Epithelial cell of proximal tubule (primary cell): ENCODE data around the gene NUP93. TPM values are rescaled to one million over a fixed set of nuclear protein-coding genes. Genes with fewer than 3 reads are reported as not detected.
A peak's percentile ranks its signal among the peaks of the same experiment; 100 is the strongest.

Experiments used
- DNase-seq: peaks from one replicate; pipeline ENCODE4 v3.0.0-alpha.2; 2011; ENCODE audit warnings: low read depth
- H3K4me3 ChIP-seq: 2 replicates; pipeline ENCODE4 v1.5.1; 2011; ENCODE audit warnings: low read depth, mild to moderate bottlenecking, low read length
- CTCF ChIP-seq: conservative IDR thresholded peaks from 2 replicates; pipeline ENCODE4 v1.5.1; 2012; ENCODE audit warnings: low read depth, mild to moderate bottlenecking, low read length
- total RNA-seq: library from RNA; depleted of rRNA; stranded (reverse); fragments of >200 nt; gene quantifications from 2 replicates; pipeline ENCODE4 v1.2.3, GENCODE V29; 2015

Gene NUP93
- total RNA-seq, result 92.5 and 134 TPM in 2 replicates

DNA sequence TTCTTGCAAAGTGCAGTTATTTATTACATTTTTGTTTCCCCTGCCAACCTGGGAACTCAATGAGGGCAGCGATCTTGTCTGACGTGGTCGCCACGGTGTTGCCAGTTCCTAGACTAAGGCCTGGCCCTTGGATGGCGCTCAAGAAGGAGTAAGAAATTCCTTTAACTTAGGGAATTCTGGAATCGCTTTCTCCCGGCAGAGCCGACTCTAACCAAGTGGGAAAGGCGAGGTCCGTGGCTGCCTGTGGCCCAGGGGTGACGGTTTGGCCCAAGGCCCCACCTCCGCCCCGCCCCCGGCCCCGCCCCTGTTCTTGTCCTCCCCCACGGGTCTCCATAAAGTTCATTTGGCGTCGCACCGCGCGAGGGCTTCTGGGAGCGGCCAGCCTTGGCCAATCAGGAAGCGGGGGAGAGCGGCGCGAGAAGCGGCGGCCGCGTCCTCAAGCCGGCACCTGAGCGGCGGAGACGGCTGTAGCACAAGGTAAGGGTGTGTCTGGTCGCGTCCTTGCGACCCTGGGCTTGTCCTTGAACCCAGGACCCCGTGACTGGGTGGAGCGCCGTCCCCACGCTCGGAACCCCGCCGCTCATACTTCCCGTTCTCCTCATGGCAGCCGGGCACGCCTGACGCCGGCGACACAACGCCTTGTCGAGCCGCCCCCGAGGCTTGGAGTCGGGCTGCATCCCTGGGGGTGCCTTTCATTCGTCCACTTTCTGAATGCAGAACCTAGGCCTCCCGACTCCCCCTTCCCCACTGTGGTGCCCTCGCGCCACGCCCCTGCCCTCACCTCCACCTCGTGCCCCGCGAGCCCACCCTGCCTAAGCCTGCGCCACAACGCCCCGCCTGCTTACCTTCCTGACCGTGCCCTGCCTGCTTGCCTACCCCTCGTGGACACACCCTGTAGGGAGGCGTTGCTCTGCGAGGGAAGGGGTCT is at the start of gene NUP93:
NUP93 (plus strand) TSS at position 395 of the 928 bp plus-strand sequence. CDS start 18,119 bp downstream, outside the sequence.
- peak within 1 kb of the TSS; percentile 85 for H3K4me3 ChIP-seq
- DNase-seq, result peak; percentile 36
- no peak for TF ChIP-seq CTCF

GRCh38 chr16:56681939-56682702 is 47.8 kb upstream of the NUP93 start, which contains the start of gene MT1X:
TSS of gene MT1X (plus strand) at chr16:56682470. CDS start at chr16:56682541, 71 bp downstream.
- TF ChIP-seq CTCF, result no peak
- DNase-seq, result peak; percentile 43
- H3K4me3 ChIP-seq, result peak within 1 kb of the TSS; percentile 97

- H3K4me3 ChIP-seq, result peak overlapping the region; percentile 97
- no peak for TF ChIP-seq CTCF
- DNase-seq, result no peak
Observed at GRCh38 chr16:56682703-56683397, 47.1 kb upstream of the NUP93 start.

GRCh38 chr16:56683424-56684172 is 46.3 kb upstream of the NUP93 start:
- peak overlapping the region; percentile 97 for H3K4me3 ChIP-seq

DNA sequence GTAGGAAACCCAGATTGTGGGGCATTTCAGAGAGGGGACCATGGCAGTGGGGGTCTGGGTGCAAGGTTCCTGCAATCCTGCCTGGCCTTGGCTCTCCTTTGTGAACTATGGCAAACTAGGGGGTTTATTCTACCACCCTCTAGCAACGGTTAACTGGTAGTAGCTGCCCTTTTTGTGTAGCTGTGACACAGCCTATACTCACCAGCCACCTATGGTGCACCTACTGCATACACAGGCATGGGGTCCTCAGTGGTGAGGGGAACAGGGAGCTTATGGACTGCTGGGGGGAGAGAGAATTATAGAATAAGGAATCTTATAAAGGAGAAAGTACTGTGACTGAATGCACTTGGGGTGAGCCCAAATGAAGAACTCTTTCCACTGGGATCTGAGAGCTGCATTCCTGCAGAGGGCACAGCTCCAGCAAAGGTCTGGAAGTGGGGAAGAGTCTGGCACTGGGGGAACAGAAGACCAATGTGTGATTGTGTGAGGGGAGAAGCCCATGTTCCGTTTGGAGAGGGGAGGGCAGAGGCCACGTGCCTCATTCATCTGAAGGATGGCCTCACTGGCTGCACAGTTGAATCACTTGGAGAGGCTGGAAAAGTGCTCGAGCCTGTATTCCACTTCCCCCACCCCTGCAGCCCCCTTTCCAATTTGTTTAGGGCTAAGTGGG is 45.5 kb upstream of the NUP93 start:
- no peak for DNase-seq
- no peak for TF ChIP-seq CTCF
- peak overlapping the region; percentile 97 for H3K4me3 ChIP-seq

More at GRCh38 chr16:56683424-56684172, 46.3 kb upstream of the NUP93 start:
- no peak for DNase-seq
- no peak for TF ChIP-seq CTCF
